T-helper 9 cell (primary cell): ENCODE results near the gene DCP1A.
"Not testable (repeated sequence)": the region's sequence is repeated elsewhere in the genome, so short reads cannot be mapped to it uniquely, and the experiment has no call there.

ENCODE experiments used
- DNase-seq: peaks from one replicate; pipeline ENCODE4 v3.0.0-alpha.2; 2020

DCP1A gene

DNA sequence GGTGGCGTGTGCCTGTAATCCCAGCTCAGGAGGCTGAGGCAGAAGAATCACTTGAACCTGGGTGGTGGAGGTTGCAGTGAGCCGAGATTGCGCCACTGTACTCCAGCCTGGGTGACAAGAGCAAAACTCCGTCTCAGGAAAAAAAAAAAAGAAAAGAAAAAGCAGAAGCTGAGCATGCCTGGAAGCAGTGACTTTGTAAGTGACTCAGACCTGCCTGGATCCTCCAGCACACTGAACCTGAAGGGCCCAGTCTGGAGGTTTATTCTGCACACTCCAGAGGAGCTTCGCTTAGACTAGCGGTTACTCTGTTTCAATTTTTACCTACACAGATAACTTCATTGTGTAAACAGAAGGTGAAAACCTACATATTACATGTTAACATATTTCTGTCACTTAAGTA is 19.4 kb downstream of the DCP1A start:
- DNase-seq: not testable (repeated sequence)

DNA sequence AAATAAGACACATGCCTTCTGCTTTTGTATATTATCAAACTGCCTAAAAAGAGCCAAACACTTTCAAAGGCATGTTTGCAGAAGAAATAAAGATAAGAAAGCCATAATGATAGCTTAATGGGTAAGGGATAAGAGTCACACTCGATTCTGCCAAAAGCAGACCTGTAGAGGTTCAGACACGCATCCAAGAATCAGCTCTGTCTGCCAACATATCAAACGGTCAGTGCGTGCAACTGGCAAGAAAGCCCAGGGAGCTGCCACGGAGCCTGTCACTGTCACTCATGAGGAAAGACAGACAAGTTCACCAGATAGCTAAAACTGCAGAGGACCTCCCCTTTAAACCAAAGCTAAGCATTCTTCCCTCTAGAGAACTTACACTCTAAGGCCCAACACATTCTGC is 23.2 kb downstream of the DCP1A start:
- no peak for DNase-seq

DNA sequence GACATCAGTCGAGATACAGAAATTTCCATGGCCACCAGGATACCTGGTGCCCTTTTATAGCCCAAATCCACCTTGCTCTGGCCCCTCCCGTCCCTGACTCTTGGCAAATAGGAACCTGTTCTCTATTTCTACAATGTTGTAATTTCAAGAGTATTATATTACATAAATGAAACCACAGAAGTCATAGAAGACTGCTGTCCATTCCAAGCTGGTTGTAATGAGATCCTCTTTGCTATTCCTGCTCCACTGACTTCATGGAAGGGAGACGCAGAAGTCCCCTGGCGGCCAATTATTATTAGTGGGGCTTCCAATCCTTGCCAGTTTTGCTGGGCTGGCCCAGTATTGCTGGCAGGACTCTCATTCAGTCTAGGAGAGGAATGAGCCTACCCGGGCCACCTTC is 26.6 kb downstream of the DCP1A start:
- DNase-seq: no peak

DNA sequence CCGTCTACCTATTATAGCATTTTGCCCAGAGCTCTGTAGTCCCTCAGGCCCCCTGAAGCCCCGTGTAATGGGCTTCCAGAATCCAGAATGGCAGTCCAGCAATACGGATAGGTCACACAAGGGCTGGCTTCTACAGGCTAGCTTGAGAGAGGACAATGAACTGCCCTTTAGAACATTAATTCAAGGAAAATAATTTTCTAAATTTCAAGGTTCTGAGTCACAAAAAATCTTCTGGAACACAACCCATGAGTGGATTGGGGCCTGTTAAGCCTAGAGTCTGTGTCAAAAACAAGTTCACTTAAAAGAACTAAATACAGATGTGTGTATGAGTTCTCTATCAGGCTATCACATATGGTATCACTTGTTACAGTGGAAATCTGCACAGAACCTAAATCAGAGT is 28.8 kb downstream of the DCP1A start:
- DNase-seq: no peak

DNA sequence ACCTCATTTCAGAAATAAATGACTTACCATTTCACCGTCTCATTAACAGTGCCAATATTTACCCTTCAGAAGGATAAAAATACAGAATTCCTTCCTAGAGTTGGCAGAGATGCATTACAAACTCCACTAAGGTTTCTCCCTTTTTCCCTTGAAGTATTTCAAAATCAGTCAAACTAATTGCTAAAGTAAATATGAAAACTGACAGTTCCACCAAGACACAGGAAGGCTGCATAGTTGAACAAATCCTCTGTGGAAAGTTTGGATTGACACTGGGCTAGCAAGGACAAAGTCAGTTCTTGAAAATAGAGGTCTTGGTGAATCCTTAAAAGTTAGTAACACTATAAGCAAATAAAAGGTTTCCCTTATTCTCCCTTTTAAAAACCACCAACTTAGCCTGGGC is 34.5 kb downstream of the DCP1A start:
- no peak for DNase-seq

DNA sequence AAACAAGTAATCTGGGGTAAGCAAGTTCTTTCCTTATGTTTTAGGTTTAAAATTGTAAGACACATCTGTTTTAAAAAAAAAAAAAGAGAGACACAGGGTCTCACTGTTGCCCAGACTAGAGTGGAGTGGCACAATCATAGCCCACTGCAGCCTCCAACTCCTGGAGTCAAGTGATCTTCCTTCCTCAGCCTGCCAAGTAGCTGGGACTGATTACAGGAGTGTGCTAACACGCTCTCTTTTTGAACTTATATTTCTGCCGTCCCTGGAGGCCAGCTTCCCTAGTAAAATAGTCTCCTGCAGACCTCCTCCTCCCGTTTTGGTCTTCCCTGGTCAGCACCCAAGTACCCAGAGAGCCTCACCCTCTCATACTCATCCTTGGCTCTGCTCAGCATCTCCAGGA is 35.5 kb downstream of the DCP1A start:
- DNase-seq: no peak

DNA sequence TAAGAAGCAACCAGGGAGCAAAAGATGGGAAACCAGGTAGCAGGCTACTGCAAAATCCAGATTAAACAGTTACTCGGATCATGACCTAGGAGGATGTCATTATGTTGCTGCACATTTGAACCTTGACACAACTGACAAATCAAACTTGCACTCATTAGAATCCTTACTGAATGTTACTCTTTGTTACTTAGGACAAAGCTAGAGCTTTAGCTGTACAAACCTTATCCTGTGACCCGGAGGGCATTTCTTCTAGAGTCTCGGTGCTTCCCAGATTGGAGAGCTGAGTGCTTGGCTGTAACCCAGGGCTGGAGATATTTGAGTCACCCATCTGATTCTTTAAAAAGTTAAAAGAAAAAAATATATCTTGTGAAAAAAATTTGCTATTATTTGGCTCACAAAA is 43.4 kb downstream of the DCP1A start:
- DNase-seq: no peak

DNA sequence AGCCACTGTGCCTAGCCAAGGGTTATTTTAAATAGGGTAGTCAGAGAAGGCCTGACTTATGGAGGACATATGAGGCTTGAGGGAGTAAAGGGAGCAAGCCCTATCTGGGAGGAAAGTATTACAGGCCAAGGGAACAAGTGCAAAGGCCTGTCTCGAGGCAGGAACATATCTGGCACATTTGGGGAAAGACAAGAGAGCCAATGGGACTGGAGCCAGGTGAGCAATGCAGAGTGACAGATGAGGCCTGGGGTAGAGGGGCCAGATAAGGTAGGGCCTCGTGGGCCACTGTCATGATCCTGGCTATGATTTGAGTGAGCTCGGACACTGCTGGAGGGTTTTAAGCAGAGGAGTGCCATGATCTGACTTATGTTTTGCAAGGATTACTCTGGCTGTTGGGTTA is 43.8 kb downstream of the DCP1A start:
- no peak for DNase-seq

DNA sequence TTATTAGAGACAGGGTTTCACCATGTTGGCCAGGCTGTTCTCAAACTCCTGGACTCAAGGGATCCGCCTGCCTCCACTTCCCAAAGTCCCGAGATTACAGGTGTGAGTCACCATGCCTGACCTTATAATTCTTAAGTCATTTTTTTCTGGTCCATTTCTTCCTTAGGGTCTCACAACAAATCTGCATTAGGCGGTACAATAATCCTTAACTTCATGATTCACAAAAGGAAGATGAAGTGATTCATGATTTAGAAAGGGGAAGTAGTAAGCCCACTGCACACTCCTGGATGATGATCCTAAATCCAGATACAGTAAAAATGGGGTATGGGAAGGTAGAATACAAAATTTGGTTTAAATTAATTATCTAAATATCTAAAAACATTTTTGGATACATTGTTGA is 46.5 kb downstream of the DCP1A start:
- DNase-seq: no peak

DNA sequence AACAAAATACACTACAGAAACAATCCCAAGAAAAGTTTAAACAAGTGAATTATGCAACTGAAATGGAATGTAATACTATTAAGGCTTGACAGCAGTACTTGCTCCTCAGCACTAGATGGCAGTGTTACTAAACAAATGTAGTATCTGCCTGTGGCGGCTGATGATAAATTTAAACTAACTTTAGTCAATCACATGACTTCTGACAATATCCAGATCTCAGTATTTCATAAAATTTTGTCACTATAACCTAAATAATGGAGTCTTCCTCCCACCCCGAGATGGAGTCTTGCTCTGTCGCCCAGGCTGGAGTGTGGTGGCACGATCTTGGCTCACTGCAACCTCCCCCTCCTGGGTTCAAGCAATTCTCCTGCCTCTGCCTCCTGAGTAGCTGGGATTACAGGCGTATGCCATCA is 47.7 kb downstream of the DCP1A start:
- DNase-seq: not testable (repeated sequence)

DNA sequence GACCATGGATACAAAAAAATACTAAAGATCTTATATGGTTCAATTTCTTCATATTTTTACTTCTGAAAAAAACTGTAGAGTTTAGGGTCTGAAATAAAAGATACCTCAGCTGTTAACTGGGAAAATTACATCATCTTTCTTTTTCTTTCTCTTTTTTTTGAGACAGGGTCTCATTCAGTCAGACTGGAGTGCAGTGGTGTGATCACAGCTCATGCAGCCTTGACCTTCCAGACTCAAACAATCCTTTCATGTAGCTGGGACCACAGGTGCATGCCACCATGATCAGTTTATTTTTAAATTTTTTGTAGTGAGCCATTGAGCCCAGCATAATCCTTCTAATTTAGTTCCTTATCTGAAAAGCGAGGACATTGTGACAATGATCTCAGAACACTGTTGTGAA is 51.9 kb downstream of the DCP1A start:
- DNase-seq: no peak

DNA sequence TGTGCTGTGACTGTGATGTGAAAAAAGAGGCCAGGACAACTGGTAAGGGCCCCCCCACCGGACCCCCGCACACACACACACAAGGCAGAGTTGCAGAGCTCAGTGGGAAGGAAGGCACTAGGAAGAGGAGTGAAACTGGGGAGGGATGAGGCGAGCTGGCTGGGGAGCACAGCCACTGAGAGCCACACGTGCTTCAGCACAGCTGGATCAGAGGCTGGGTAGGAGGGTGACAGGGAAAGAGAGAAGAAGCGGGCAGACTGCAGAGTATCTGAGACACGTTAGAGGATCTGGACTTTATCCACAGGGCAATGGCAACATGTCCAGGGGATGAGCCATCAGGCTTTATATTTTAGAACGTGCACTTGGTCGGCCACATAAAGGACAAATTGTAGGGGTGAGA is 53.5 kb downstream of the DCP1A start:
- DNase-seq: no peak

DNA sequence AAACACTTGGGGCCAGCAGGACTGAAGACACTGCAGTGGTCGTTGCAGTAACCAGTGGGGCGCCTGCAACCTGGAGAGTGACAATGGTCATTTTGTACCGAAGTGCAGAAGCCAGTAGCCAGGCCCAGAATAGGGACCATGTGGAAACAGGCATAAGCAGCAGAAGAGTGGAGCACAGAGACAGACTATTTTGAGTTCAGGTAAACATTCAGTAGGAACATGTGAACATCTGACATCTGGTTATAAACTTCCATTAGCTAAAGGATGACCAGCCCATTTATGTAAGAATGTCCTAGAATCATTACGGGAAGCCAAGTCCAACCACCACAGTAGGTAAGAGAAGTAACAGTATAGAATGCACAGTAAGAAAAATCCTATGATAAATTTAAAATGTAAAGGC is 59.1 kb downstream of the DCP1A start:
- DNase-seq: no peak

DNA sequence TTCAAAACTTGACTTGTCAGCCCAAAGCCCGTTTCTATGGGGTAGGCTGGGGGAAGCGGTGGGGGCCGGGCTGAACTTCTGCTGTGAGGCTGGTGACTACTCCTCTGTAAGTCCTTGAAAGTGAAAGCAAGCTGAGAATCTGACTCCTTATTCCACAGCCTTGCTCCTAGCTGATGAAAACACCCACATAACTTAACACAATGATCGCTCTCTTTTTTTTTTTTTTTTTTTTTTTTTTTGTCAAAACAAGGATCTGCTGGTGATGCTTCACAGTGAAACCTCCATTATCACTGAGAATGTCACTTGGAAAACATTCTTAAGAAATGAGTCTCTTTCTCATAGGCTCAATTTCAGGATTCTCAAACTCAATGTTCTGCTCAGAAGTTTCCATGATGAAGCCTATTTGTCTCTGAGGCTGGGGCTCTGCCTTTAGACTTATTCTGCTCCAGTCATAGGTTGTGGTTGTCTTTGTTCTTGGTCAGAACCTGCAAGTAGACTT is 60.2 kb downstream of the DCP1A start:
- DNase-seq: no peak

DNA sequence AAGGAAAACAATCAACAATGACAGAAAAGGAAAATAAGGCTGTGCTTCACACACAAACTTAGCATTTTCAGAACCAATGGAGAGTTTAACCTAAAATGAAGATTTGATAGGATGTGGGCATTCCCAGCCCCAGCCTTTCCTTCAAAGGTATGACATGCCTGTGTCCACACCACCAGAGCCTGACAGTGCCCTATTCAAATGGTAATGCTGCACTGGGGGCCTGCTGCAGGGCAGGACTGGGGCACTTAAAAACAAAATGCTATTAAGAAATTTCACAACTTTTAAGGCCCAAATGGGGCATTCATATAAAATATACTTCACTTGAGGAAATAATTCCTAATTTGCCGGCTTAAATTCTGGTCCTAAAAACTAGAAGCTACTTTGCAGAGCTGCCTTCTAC is 60.6 kb downstream of the DCP1A start:
- no peak for DNase-seq

DNA sequence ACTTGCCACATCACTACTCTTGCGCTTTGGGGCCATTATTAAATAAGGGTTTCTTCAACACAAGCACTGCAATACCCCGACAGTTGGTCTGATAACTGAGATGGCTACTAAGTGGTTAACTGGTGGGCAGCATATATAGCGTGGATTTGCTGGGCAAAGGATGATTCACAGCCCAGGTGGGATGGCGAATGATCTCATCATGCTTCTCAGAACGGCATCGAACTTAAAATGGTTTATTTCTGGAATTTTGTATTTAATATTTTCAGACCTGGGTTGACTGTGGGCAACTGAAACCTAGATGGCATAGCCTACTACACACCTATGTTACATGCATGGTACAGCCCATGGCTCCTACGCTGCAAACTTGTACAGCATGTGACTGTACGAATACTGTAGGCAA is 64.8 kb downstream of the DCP1A start:
- DNase-seq: no peak

DNA sequence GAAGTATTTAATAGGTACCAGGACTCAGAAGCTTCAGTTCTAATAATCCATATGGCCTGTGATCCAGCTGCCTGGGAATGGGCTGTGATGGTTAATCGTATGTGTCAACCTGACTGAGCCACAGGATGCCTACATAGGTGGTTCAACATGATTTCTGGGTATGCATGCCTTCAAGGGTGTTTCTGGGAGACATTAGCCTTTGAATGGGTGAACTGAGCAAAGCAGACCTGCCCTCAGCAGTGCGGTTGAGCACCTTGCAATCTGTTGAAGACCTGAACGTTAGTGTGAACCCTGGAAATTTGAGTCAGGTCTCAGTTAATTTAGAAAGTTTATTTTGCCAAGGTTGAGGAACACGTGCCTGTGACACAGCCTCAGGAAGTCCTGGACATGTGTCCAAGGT is 68.7 kb downstream of the DCP1A start:
- no peak for DNase-seq

DNA sequence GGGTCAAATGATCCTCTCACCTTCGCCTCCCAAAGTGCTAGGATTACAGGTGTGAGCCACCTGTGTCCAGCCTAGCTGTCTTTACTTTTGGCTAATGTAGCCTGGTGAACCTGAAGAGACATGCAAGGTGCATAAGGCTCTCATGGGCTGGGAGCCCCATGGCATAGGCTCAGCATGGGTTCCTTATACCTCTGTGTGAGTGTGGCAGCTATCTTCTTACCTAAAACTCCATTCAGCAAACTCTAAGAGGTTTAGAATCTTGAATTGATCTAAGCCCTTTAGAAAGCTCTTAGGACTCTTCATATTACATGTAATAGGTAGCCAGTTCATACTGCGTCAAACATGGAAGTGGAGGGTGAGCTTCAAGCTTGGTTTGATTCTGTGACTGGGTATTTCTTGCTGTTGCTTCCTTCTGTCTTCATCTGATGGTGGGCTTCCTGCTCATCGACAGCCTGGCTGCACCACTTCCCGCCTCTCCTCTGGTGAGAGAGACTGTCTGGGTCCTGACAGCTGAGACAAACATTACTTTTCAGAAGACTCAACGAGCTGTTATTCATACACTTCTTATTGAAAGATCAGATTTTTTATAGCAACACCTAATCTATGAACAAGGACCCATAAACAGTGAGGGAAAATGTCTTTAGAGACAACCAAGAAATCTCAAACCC is 72.3 kb downstream of the DCP1A start:
- no peak for DNase-seq

DNA sequence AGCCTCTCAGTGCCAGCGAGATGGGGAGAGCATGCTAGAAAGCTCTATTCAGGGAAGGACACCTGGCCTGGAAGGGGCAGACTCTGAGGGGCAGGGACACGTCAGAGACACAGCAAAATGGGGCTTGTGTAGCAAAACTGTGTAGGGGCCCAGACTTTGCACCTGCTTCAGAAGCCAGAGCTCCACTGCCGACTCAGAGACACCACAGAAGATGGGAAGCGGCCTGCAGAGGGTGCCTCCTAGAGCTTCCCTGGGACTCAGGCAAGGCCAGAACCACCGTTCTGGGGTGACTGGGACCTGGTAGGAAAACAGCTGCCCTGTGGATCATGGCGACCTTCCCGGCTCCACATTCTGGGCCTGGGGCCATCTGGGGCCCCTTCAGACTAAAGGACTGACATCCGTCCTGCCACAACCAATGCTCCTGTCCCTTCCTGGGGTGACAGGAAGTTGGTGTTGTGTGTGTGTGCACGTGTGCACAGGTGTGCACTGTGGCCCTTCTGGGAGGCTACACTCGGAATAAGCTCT is 74.1 kb downstream of the DCP1A start:
- DNase-seq: no peak

DNA sequence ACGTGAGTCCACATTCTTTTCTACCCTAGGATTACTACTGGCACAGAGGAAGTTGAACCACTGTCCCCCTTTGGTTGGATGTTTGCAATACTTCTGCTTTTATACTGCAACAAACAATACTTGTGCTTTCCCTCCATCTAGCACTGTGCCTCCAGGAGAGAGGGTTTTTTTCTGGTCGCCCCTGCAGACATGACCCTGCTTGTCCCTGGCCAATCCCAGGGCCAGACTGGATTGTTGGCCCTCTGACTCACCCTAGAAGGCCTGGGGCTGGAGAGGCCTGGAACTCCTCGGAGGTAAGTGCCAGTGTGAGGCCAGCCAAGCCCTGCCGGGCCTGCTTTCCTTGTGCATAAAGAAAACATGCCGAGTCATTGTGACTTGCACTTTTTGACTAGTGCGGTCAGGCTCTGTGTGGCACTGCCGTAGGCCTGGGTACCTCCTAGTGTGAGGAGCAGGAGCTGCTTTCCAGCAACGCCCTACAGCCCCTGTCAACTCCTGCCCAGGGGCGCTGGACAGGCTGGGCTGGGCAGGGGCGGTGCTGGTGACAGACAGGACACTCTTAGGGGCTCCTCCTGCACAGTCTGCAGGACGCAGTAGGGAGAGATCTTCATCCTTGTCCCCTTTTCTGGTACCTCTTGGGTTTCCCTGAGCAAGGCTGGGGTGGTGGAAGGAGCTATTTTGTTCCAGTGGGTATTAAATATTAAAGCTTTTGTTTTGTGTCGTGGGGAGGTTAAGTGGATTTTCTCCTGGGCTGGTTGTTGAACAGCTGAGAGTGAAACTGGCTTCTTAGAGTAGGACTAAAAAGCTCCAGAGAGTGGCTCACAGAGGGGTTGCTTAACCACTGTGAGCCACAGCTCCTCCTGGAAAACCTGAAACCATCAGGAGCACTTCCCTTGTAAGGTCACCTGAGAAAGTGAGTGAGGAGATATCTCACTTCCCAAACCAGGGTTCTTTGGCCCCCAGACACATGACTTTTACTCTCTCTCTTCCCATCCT is 77.2 kb downstream of the DCP1A start:
- DNase-seq: no peak

DNA sequence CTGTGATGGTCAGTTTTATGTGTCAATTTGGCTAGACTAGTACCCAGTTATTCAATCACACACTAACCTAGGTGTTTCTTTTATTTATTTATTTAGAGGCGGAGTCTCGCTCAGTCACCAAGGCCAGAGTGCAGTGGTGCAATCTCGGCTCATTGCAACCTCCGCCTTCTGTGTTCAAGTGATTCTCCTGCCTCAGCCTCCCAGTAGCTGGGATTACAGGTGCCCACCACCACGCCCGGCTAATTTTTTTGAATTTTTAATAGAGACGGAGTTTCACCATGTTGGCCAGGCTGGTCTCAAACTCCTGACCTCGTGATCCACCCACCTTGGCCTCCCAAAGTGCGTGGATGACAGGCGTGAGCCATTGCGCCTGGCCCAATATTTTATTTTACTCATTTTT is 78.2 kb downstream of the DCP1A start:
- not testable (repeated sequence) for DNase-seq

DNA sequence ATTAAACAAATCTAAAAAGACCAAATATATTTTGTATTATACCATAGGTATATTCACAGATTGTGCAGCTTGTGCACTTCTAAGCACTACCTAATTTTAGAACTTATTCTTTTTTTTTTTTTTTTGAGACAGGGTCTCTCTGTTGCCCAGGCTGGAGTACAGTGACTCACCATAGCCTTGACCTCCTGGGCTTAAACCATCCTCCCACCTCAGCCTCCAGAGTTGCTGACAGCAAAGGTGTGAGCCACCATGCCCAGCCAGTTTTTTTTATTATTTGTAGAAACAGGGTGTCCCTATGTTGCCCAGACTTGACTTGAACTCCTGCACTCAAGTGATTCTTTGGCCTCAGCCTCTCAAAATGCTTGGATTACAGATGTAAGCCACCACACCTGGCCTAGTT is 79.6 kb downstream of the DCP1A start:
- DNase-seq: no peak

DNA sequence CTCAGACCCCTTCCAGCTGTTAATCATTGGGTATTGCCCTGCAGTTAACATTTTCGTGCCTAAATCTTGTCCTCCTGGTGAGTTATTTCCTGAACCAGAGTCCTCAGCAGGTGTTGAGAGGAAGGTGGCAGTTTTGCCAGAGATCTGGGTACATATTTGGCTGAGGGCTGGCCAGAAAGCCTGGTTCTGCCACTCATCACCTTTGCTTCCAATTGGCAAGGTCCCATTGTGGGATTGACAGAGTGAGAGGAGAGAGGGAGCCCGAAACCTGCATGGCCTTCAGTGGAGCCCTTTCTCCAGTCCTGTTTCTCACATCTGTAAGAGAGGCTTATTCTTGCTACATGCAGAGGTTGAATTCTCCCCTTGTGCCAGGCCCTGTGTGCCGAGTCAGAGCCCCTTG is 82.6 kb downstream of the DCP1A start:
- no peak for DNase-seq

DNA sequence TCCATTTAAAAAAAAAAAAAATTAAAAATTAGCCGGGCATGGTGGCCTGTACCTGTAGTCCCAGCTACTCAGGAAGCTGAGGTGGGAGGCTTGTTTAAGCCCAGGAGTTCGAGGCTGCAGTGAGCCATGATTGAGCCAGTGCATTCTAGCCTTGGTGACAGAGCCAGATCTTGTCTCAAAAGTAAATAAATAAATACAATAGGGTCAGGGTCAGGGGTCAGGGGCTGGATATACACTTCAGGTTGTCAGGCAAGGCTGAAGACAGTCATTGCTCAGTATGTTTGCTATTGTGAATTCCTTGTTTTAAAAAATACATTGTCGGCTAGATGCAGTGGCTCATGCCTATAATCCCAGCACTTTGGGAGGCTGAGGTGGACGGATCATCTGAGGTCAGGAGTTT is 83.4 kb downstream of the DCP1A start:
- no peak for DNase-seq
